ENCODE measurements around the gene TBX3. TPM values are rescaled to one million over a fixed set of nuclear protein-coding genes. Genes with fewer than 3 reads are reported as not detected.

TBX3 gene
- total and polyA plus RNA-seq, 10 of the 15 experiments (the other 5 are each of a cell fraction or from before 2014, with no cell fraction given) = 0.04 to 0.28 (median 0.08) TPM; not detected in 7

GRCh38 chr12:114668151-114668885 is 15.7 kb downstream of the TBX3 start (continued):
- no peak for TF ChIP-seq CUX1 (IDR thresholded peaks at IDR 0.05; ENCODE audit: insufficient replicate concordance, low read depth, low read length)
- no peak for TF ChIP-seq ATF3 (IDR thresholded peaks at IDR 0.05; ENCODE audit: borderline replicate concordance, extremely low read depth, low read depth, low read length)
- no peak for TF ChIP-seq HDAC2 (IDR thresholded peaks at IDR 0.05)
- no peak for TF ChIP-seq IRF4 (IDR thresholded peaks at IDR 0.05; ENCODE audit: low read depth, low read length)
- no peak for TF ChIP-seq NKRF (conservative IDR thresholded peaks at IDR 0.05)
- no peak for TF ChIP-seq USF1 (IDR thresholded peaks at IDR 0.05; ENCODE audit: borderline replicate concordance, extremely low read length, insufficient read depth, low read depth, low read length)
- no peak for TF ChIP-seq GABPA (IDR thresholded peaks at IDR 0.05; ENCODE audit: low read depth)
- TF ChIP-seq EZH2 (IDR thresholded peaks at IDR 0.05; ENCODE audit: borderline replicate concordance, control insufficient read depth, low read depth, low read length) = 0 out of 2 replicates have a peak, but pooled peaks have one; percentile 42
- no peak for TF ChIP-seq MYB (IDR thresholded peaks at IDR 0.05; ENCODE audit: borderline replicate concordance, low read depth, low read length)
- TF ChIP-seq RAD21 (IDR thresholded peaks at IDR 0.05; ENCODE audit: insufficient read depth, low read depth, low read length) = peak; percentile 54
- TF ChIP-seq CTCF (IDR thresholded peaks at IDR 0.05 in 2 of 3, conservative IDR thresholded peaks at IDR 0.05 in 1 of 3; ENCODE audit: control insufficient read depth in 2 of 3, extremely low read depth in 1 of 3, insufficient read depth in 1 of 3, low read depth in 3 of 3, low read length in 3 of 3) = peak; percentile 23 to 34 (median 23); a peak in 4 of 6 replicates
